HG03280 (cell line): ENCODE results near the gene DHDH.

ENCODE experiments used
- ATAC-seq: cut with Tn5 transposase; IDR thresholded peaks from one replicate; pipeline ENCODE4 v1.9.1; 2021; ENCODE audit warnings: mild to moderate bottlenecking, moderate library complexity; ENCODE audit not compliant: unreplicated experiment

The DHDH gene

GRCh38 chr19:48946463-48947257 is 13.2 kb downstream of the DHDH start:
- ATAC-seq: no peak

DNA sequence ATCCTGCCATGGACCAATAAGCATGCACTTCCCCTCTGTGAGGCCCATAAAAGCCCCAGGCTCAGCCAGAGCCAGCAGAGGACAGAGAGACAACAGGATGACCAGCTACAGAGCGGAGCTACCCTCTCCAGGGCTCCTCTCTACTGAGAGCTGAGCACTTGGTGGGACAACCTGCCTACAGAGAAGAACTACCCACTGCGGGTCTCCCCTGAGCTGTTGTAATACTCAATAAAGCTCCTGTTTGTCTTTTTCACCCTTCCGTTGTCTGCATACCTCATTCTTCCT is 13.7 kb downstream of the DHDH start:
- ATAC-seq: no peak

GRCh38 chr19:48950159-48950558 is 16.7 kb downstream of the DHDH start:
- no peak for ATAC-seq

- ATAC-seq: no peak
Observed at GRCh38 chr19:48950830-48951519, 17.5 kb downstream of the DHDH start.

GRCh38 chr19:48953141-48953540 is 19.6 kb downstream of the DHDH start:
- no peak for ATAC-seq

- ATAC-seq: no peak
Observed at GRCh38 chr19:48953990-48954594, 20.6 kb downstream of the DHDH start.

DNA sequence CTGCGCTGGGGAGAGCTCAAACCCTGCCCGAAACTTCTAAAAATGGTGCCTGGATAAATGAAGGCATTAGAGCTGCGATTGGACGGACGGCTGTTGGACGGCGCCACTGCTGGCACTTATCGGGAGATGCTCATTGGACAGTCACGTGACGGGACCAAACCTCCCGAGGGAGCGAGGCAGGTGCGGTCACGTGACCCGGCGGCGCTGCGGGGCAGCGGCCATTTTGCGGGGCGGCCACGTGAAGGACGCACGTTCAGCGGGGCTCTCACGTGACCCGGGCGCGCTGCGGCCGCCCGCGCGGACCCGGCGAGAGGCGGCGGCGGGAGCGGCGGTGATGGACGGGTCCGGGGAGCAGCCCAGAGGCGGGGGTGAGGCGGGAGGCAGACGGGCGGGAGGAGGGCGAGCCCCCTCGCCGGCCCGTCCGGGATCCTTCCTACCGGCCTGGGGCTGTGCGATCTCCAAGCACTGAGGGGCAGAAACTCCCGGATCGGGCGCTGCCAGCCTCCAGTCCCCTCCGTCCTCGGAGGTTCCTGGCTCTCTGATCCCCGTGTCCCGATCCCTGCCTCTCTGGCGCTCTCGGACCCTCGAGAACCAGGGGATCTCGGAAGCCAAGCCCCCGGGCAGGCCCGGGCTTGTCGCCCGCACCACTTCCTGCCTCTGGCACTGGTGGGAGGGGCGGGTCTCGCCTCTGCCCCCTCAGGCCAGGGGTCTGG is 21.3 kb downstream of the DHDH start, which contains the start of gene BAX:
Gene BAX (plus strand): TSS at position 281 of the 713 bp plus-strand sequence. CDS start 54 bp downstream, at position 335.
- ATAC-seq: peak; percentile 84

GRCh38 chr19:48955308-48955958 is 21.9 kb downstream of the DHDH start:
- no peak for ATAC-seq

- ATAC-seq: no peak
Observed at GRCh38 chr19:48958006-48958405, 24.5 kb downstream of the DHDH start.

DNA sequence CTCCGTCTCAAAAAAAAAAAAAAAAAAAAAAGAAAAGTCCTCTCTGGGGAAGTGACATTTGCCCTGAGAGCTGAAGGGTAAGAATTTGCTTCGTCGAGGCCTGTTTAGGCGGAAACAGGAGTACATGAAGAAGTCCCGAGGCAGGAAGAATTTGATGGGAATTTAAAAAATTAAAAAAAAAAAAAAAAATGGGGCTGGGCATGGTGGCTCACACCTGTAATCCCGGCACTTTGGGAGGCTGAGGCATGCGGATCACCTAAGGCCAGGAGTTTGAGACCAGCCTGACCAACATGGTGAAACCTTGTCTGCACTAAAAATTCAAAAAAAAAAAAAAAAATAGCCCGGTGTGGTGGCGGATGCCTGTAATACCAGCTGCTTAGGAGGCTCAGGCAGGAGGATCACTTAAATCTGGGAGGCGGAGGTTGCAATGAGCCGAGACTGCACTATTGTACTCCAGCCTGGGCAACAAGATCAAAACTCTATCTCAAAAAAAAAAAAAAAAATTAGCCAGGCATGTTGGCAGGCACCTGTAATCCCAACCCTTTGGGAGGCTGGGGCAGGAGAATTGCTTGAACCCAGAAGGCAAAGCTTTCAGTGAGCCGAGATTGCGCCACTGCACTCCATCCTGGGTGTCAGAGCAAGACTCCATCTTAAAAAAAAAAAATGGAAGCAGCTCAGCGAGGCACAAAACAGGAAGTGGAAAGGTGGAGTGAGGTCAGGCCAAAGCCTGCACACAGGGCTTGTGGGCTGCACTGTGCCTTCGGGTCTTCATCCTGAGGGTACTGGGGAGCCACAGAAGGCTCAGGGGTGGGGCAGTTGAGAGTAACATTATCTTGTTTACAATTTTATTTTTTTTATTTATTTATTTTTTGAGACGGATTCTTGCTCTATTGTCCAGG is 26.1 kb downstream of the DHDH start:
- ATAC-seq: no peak

GRCh38 chr19:48961051-48961649 is 27.7 kb downstream of the DHDH start:
- no peak for ATAC-seq

DNA sequence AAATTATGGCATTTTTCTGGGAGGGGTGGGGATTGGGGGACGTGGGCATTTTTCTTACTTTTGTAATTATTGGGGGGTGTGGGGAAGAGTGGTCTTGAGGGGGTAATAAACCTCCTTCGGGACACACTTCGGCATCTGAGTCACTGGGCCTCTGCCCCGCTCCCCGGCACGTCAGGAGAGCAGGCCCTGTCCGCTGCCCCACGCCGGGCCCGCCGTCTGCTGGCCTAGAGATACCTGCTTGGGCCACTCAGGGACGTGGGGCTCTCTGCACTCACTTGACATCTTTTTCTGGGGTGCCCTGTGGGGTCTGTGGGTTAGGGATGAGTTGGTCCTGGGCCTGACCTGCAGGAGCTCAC is 28.2 kb downstream of the DHDH start:
- ATAC-seq: no peak

DNA sequence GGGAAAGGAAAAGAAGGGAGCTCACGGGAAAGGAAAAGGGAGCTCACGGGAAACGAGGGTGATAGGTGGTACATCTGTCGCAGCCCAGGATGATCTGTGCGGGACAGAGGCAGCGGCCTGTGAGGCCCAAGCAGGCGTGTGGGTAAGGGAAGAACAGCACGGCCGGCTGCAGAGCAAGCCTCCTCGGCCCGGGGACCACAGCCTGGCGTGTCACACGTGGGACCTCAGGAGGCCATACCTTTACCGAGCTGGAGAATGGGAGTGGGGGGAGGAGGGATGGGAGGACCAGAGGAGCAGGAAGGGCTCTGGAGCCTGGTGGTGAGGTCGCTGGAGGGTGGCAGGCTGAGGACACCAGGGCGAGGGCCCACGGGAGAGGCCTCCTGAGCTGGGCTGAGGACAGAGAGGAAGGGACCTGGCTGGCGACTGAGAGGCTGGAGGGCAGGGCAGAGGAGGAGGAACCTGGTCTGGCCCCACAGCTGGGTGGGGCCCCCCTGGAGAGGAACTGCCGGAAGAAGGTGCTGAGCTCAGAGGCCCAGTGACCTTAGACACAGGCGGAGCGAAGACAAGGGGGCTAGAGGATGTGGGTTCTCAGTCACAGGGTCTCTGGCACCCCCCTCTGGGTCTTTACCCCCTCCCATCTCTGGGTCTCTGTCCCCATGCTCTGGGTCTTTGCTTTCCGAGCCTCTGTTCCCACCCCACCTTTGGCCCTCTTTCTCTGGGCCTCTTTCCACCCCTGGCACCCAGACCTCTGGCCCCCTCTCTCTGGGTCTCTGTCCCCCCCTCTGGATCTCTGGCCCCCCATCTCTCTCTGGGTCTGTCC is 28.7 kb downstream of the DHDH start:
- ATAC-seq: no peak

DNA sequence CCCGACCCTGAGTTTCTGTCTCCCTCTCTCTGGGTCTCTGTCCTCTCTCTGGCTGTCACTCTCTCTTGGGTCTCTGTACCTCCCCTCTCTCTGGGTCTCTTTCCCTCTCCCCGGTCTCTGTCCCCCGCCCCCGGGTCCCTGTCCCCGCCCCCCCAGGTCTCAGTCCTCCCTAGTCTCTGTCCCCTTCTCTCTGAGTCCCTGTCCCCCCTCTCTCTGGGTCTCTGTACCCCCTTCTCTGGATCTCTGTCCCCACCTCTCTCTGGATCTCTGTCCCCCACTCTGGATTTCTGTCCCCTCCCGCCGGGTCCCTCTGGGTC is 29.3 kb downstream of the DHDH start:
- no peak for ATAC-seq

DNA sequence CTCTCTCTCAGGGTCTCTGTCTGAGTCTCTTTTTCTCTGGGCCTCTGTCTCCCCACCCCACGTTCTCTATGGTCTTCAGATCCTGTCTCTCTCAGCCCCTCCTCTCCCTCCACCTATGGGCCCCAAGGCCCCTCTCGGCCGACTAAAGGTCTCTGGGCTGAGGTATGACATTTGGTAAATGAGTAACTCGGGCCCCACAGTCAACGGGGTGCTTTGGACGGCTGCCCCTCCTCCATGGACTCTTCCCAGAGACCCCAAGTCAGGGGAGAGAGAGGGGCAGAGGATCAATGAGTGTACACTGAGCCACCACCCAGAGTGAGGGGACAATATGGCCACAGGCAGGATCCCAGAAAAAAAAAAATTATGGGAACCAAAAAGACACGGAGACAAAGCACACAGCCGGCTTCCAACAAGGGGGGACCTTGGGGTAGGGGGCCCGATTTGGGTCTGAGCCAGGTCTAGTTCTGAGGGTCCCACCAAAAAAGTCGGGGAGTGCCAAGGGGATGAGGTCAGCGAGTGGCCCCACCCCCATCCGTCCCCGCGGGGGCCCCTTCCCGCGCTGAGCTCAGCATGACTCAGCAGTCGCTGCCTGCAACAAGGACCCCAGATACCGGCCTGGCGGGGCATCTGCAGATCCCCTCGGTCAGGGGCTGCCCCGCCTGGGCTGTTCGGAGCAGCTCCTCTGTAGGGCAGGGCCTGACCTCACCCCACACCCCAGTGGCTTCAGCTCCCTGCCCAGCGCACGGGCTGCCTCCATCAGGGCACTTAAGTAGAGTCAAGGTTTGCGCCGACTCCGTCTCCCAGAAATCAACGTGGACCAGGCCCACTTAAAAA is 30.1 kb downstream of the DHDH start:
- peak; percentile 24 for ATAC-seq

DNA sequence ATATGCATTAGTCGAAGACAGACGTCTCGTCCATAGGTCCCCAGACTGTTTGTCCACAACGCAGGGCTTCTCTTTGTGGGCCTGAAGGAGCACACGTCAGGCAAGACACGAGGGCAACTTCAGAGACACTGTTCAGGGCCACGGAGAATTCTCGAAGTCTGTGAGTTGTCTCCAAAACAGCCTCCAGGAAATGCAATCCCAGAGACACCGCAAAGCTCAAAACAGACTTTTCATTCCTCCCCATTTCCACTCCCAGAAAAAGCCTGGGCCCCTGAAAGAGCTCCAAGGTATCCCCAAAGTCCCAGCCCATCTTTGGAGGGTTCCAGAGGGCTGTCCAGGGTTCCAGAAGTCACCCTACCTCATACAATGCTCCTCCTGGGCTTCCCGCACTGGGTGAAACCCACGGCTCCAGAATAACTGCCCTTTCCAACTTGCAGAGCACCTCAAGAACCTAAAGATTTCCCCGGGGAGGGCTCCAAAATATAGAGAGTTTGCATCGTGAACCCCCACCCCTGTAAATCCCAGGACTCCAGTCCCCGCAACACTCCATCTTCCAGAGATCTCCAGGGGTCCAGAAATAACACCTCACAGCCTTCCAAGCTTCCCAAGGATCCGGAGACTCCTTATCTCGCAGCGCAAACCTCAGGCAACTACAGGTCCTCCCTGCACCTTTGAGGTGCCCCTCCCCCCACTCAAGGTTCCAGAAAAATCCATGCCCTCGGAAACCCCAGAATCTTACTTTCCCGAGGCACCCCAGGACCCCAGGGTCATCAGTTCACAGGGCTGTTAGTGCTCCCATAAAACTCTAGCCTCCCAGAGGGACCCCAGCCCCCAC is 30.9 kb downstream of the DHDH start:
- ATAC-seq: no peak
